H1 (cell line): ENCODE results near the gene CAB39L. TPM values are rescaled to one million over a fixed set of nuclear protein-coding genes. Genes with fewer than 3 reads are reported as not detected.

Source experiments
- ATF2 ChIP-seq: IDR thresholded peaks from 2 replicates; pipeline ENCODE4 v1.6.1; 2012; ENCODE audit warnings: low read length, inconsistent platforms
- GABPA ChIP-seq: IDR thresholded peaks from 2 replicates; pipeline ENCODE4 v1.6.1; 2011; ENCODE audit warnings: mild to moderate bottlenecking, low read length, moderate library complexity, borderline replicate concordance; ENCODE audit not compliant: insufficient read depth
- GTF2F1 ChIP-seq: IDR thresholded peaks from 2 replicates; pipeline ENCODE4 v1.6.1; 2012; ENCODE audit warnings: low read depth, low read length, improper control_type of control experiment, borderline replicate concordance
- HDAC6 ChIP-seq: IDR thresholded peaks from one replicate; pipeline ENCODE4 v1.7.1; 2012; ENCODE audit warnings: low read depth, mild to moderate bottlenecking, inconsistent platforms, low read length, moderate library complexity
- POU5F1 ChIP-seq: IDR thresholded peaks from 2 replicates; pipeline ENCODE4 v1.6.1; 2011; ENCODE audit warnings: low read depth, mild to moderate bottlenecking, low read length, moderate library complexity
- SAP30 ChIP-seq: fragments of 300-600 bp; sonication (generic); IDR thresholded peaks from 2 replicates; pipeline ENCODE4 v1.7.1; 2012; ENCODE audit warnings: low read length, moderate library complexity, mild to moderate bottlenecking, inconsistent platforms; ENCODE audit not compliant: insufficient read depth, insufficient replicate concordance
- polyA plus RNA-seq, 7 experiments: library from polyadenylated mRNA; depleted of rRNA in 3 of 7; stranded (reverse) in 5 of 7; unstranded in 2 of 7; fragments of >200 nt in 5 of 7; fragments of 200-250 nt in 2 of 7; gene quantifications; 1 replicate in 5 of 7; 2 replicates in 1 of 7; 4 replicates in 1 of 7; pipeline versions ENCODE4 v1.2.1 to v1.2.3, GENCODE V29; 2011 to 2013; ENCODE audit warnings: missing spikeins in 2 of 7, mixed read lengths in 2 of 7
- total RNA-seq: library from RNA; stranded (reverse); fragmentation: NEBNext Ultra II Directional; extraction: Animal tissue kit (Norgen Biotek cat#: 25700); gene quantifications from 2 replicates; pipeline ENCODE4 v1.2.1, GENCODE V29; 2021

The CAB39L gene
- total and polyA plus RNA-seq, 2 of the 8 experiments (the other 6 are each of a cell fraction or from before 2014, with no cell fraction given) = 2.5 to 4.8 TPM

GRCh38 chr13:49348751-49349150, 95.1 kb downstream of the CAB39L start (continued):
- TF ChIP-seq HDAC6 (no peak), POU5F1 (no peak), GTF2F1 (no peak), GABPA (no peak), ATF2 (no peak), SAP30 (no peak)
- TF ChIP-seq, all 59 proteins: peak for 0
